C4-2B (cell line): ENCODE data around the gene MDM4.

Experiments used
- CTCF ChIP-seq: fragments of 450-650 bp; conservative IDR thresholded peaks from 2 replicates; pipeline ENCODE4 v1.5.1; 2017; ENCODE audit warnings: mild to moderate bottlenecking
- ZFX ChIP-seq: fragments of 450-650 bp; IDR thresholded peaks from 2 replicates; pipeline ENCODE4 v1.6.1; 2017

- TF ChIP-seq CTCF (no peak), ZFX (no peak)
Observed at GRCh38 chr1:204575221-204576190, 59.3 kb downstream of the MDM4 start.
